Measurements from ENCODE around the gene SLC35B2.
A peak's percentile ranks its signal among the peaks of the same experiment; 100 is the strongest.

SLC35B2 gene

DNA sequence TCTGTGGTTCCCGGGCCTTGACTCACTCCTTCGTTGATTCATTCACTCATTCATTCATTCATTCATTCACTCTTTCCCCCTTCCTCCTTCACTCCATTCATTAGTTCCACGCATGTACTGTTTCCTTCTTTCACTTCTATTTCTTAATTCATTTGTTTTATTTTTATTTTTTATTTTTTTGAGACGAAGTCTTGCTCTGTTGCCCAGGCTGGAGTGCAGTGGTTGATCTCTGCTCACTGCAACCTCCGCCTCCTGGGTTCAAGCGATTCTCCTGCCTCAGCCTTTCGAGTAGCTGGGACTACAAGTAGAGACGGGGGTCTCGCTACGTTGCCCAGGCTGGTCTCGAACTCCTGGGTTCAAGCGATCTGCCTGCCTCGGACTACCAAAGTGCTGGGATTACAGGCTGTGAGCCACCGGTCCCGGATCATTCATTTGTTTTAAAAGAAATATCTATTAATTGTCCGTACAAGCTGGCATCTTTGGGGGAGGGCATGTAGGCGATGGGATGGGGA lies 8.4 kb upstream of the SLC35B2 start:
- no peak for ATAC-seq
- Mint-ChIP-seq H3K4me1 (peaks cover 62% of the 10 kb centered on the region), H3K4me3 (peak overlapping the region; percentile 96), H3K27ac (peak overlapping the region; percentile 70), H3K9me3 (no peaks in the 10 kb centered on the region), H3K36me3 (ENCODE audit: low read depth) (peaks cover 11% of the 10 kb centered on the region), H3K27me3 (peaks cover 17% of the 10 kb centered on the region)
- no peak for DNase-seq

- peak within 1 kb of the TSS; percentile 96 for H3K4me3 Mint-ChIP-seq
- no peaks in the 10 kb centered on the region for H3K9me3 Mint-ChIP-seq
- peaks cover 17% of the 10 kb centered on the region for H3K27me3 Mint-ChIP-seq
- peak within 1 kb of the TSS; percentile 94 for H3K27ac Mint-ChIP-seq
- peaks cover 66% of the 10 kb centered on the region for H3K4me1 Mint-ChIP-seq
- peak; percentile 97 for DNase-seq
- ATAC-seq = peak; percentile 45
- peaks cover 12% of the 10 kb centered on the region for H3K36me3 Mint-ChIP-seq (ENCODE audit: low read depth)
Measured at GRCh38 chr6:44265007-44265721, 7.8 kb upstream of the SLC35B2 start, which contains the start of gene NFKBIE. TSS of gene NFKBIE (minus strand) at chr6:44265551. CDS start at chr6:44265346, 205 bp downstream.

DNA sequence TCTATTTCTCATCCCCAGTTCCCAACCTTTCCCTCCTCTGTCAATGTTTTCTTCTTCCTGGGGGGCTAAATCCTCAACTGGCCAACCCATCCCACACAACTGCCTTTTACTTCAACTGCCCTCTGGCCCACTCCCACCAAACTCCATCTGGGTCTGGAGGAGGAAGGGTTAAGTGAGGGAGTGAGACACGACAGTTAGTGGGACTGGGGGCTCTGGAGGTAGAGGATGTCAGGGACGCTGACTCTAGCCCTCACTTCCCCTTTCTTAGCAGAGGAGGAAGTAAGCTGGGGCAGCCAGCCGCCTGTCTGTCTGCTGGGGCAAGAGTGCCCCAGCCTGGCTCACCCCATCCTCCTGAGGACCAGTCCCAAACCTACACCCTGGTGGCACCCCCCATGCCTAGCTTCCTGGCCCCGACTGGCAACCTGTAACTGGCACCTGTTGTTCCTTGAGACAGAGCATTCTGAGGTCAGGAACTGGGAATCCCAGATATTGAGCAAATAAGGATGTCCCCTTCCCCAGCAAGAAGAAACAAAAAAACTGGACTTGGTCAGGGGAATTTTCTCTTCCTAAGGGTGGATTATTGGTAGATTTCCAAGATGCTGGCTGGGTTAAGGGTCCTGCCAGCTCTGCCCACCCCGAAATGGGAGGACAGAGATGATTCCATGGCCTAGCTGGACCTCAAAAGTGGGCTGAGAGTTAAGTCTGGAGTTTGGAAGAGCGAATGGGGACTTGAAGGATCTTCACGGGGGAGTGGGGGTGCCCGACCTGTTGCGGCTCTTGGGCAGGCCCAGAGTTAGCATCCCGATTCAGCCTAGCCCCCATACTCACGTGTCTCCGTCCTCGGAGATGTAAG lies 7.1 kb upstream of the SLC35B2 start:
- ATAC-seq (peak; percentile 21), DNase-seq (peak; percentile 56)
- peak overlapping the region; percentile 94 for H3K27ac Mint-ChIP-seq
- H3K4me3 Mint-ChIP-seq = peak overlapping the region; percentile 96
- peaks cover 60% of the 10 kb centered on the region for H3K4me1 Mint-ChIP-seq
- no peaks in the 10 kb centered on the region for H3K9me3 Mint-ChIP-seq
- peaks cover 10% of the 10 kb centered on the region for H3K27me3 Mint-ChIP-seq
- H3K36me3 Mint-ChIP-seq (ENCODE audit: low read depth) = peaks cover 18% of the 10 kb centered on the region

- Mint-ChIP-seq H3K27me3 (peaks cover 1% of the 10 kb centered on the region), H3K4me1 (peaks cover 63% of the 10 kb centered on the region), H3K27ac (peak overlapping the region; percentile 94), H3K9me3 (no peaks in the 10 kb centered on the region), H3K36me3 (ENCODE audit: low read depth) (peaks cover 23% of the 10 kb centered on the region), H3K4me3 (peak overlapping the region; percentile 96)
- peak; percentile 41 for ATAC-seq
- peak; percentile 57 for DNase-seq
Measured at GRCh38 chr6:44263354-44264100, 6.2 kb upstream of the SLC35B2 start.

DNA sequence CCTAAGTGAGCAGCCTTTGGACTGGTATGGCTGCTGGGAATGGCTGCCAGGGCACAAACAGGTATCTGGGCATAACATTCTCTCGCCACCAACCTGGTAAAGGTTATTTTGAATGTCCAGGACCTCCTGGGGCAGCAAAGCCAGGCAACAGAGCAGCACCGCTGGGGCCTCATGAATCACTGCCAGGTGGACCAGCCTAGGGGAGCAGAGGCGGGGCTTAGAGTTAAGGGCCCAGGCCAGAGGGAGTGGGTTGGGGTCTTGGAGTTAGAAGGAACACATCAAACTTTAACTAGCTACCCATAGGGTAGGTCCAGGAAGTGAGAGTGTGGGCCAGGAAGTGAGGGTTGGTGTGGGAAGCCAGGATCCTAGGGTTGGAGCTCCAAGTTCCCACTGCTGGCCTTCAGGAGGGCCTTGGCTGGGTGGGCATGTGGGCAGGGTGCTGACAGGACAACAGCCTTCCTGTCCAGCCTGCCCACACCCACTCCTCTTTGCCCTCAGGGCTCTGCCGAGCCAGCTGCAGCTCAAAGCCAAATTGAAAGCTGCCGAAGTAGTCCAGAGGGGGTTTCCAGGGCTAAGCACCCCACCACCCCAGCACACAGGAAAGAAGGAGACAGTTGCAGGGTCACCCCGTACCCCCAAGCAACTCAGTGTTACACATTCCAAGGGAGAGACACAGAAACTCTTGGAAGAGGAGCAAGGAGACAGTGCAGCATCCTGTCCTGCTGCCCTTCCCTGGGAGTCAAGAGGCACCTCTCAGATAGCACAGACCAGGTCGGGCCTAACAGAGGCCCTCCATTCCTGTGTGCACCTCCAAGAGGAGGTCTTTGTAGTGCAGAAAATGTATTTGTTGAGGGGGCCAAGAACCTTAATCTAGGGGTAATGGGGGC lies 5.4 kb upstream of the SLC35B2 start:
- peaks cover 68% of the 10 kb centered on the region for H3K4me1 Mint-ChIP-seq
- no peak for ATAC-seq
- H3K9me3 Mint-ChIP-seq = no peaks in the 10 kb centered on the region
- H3K27me3 Mint-ChIP-seq = no peaks in the 10 kb centered on the region
- peaks cover 30% of the 10 kb centered on the region for H3K36me3 Mint-ChIP-seq (ENCODE audit: low read depth)
- H3K4me3 Mint-ChIP-seq = peak overlapping the region; percentile 96
- H3K27ac Mint-ChIP-seq = peak overlapping the region; percentile 94
- no peak for DNase-seq

- Mint-ChIP-seq H3K36me3 (ENCODE audit: low read depth) (peaks cover 31% of the 10 kb centered on the region), H3K9me3 (no peaks in the 10 kb centered on the region), H3K27me3 (no peaks in the 10 kb centered on the region), H3K27ac (peak overlapping the region; percentile 94), H3K4me3 (peak overlapping the region; percentile 4), H3K4me1 (peaks cover 67% of the 10 kb centered on the region)
- DNase-seq = no peak
- no peak for ATAC-seq
Measured at GRCh38 chr6:44261581-44261980, 4.3 kb upstream of the SLC35B2 start.

DNA sequence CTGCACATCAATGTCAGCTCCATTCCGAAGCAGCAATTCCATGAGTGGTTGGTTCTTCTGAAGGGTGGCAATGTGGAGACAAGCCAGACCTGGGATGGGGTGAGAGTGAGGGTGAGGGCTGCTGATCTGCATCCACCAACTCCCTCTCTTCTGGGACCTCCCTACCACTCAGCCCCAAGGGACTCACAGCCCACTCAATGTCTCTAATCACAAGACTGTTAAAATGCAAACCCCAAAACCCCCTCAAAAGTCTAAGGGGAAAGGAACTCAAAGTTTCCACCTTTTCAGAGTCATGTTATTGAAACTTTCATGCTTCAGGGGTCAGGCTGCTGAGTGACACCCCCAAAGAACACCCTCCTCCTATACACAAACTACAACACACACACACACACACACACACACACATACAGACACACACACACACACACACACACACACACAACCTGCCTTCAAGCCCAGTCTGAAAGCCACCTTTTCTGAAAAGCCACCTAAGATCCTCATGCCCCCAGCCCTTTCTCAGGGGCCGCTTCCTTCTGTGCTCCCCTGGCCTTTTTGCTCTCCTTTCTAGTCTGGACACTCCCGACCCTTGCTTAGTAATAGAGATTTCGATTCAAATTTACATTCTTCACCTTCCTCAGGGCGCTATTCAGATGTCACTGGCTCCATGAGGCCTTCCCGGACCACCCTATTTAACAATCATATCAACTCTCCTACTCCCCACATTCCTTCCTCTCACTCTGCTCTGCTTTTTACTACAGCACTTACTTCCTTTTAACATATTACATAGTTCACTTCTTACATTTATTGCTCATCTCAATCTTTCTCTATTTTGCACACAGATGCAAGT lies 3.3 kb upstream of the SLC35B2 start:
- no peaks in the 10 kb centered on the region for H3K27me3 Mint-ChIP-seq
- peak overlapping the region; percentile 57 for H3K27ac Mint-ChIP-seq
- DNase-seq (no peak), ATAC-seq (no peak)
- peaks cover 67% of the 10 kb centered on the region for H3K4me1 Mint-ChIP-seq
- H3K9me3 Mint-ChIP-seq = no peaks in the 10 kb centered on the region
- peaks cover 33% of the 10 kb centered on the region for H3K36me3 Mint-ChIP-seq (ENCODE audit: low read depth)
- peak overlapping the region; percentile 4 for H3K4me3 Mint-ChIP-seq

- Mint-ChIP-seq H3K36me3 (ENCODE audit: low read depth) (peaks cover 34% of the 10 kb centered on the region), H3K27me3 (no peaks in the 10 kb centered on the region), H3K4me3 (no peak overlapping the region), H3K27ac (peak overlapping the region; percentile 57), H3K9me3 (no peaks in the 10 kb centered on the region), H3K4me1 (peaks cover 71% of the 10 kb centered on the region)
- DNase-seq = no peak
- ATAC-seq = no peak
Measured at GRCh38 chr6:44260011-44260410, 2.7 kb upstream of the SLC35B2 start.

DNA sequence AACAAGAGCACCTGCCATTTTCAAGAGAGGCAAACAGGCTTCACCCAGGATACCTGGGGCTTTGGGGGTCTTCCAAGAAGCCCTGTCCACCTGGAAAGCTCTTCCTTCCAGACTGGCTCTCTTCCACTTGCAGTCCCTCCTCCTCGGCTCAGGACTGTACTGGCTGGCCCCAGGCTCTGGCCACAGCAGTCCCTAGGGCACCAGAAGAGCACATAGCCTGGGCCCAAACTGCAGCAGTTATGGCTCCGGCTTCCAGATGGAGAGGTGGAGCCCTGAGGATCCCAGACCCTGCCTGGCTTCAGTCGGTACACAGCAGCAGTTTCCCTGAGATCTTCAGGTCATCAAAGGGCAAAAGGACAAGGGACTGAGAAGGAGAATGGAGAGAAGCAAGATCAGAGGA lies 1.6 kb upstream of the SLC35B2 start:
- H3K9me3 Mint-ChIP-seq = no peaks in the 10 kb centered on the region
- no peak for DNase-seq
- peak overlapping the region; percentile 94 for H3K27ac Mint-ChIP-seq
- H3K4me1 Mint-ChIP-seq = peaks cover 73% of the 10 kb centered on the region
- H3K27me3 Mint-ChIP-seq = no peaks in the 10 kb centered on the region
- no peak overlapping the region for H3K4me3 Mint-ChIP-seq
- no peak for ATAC-seq
- peaks cover 40% of the 10 kb centered on the region for H3K36me3 Mint-ChIP-seq (ENCODE audit: low read depth)

DNA sequence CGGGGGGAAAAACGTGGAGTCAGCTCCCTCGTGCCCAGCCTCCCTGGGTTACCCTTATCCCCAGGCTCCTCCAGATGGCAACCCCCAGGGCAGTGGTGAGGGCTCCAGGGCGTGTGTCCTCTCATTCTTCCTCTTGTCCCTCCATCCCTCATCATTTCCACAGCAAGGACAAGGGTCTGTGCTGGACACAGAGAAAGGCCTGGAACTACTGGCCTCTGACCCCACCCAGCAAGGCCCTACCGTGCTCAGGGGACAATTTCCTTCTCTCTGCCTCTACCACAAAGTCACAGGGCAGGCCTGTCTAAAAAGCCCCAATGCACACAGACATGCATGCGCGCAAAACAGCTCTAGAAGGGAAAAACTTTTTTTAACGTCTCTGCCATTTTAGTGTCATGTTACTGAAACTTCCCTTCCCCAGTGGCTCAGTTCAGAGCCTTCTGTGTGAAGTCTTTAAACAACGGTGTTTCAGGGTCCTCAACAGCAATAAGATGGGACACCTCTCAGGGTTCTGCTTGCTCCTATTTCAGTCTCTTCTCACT lies 1.1 kb upstream of the SLC35B2 start:
- ATAC-seq (no peak), DNase-seq (no peak)
- peaks cover 74% of the 10 kb centered on the region for H3K4me1 Mint-ChIP-seq
- H3K27me3 Mint-ChIP-seq = no peaks in the 10 kb centered on the region
- H3K27ac Mint-ChIP-seq = peak overlapping the region; percentile 94
- no peaks in the 10 kb centered on the region for H3K9me3 Mint-ChIP-seq
- peak overlapping the region; percentile 81 for H3K4me3 Mint-ChIP-seq
- H3K36me3 Mint-ChIP-seq (ENCODE audit: low read depth) = peaks cover 45% of the 10 kb centered on the region

GRCh38 chr6:44257753-44258324 lies 511 bp upstream of the SLC35B2 start:
- Mint-ChIP-seq H3K36me3 (ENCODE audit: low read depth) (peaks cover 51% of the 10 kb centered on the region), H3K4me1 (peaks cover 74% of the 10 kb centered on the region), H3K4me3 (peak overlapping the region; percentile 81), H3K27ac (peak overlapping the region; percentile 94), H3K27me3 (no peaks in the 10 kb centered on the region), H3K9me3 (no peaks in the 10 kb centered on the region)
- ATAC-seq = peak; percentile 0
- DNase-seq = peak; percentile 42

GRCh38 chr6:44256775-44257024 lies 628 bp downstream of the SLC35B2 start:
- H3K4me1 Mint-ChIP-seq = peaks cover 71% of the 10 kb centered on the region
- H3K27ac Mint-ChIP-seq = peak overlapping the region; percentile 89
- no peaks in the 10 kb centered on the region for H3K9me3 Mint-ChIP-seq
- peak; percentile 2 for ATAC-seq
- H3K36me3 Mint-ChIP-seq (ENCODE audit: low read depth) = peaks cover 59% of the 10 kb centered on the region
- H3K27me3 Mint-ChIP-seq = no peaks in the 10 kb centered on the region
- no peak for DNase-seq
- peak overlapping the region; percentile 87 for H3K4me3 Mint-ChIP-seq

Data from activated naive CD8-positive, alpha-beta T cell treated with anti-CD3 and anti-CD28 coated beads, Interleukin-2, amount 50 U/mL, for 24 hours (primary cell).